Heart right ventricle (tissue), 16 donors: ENCODE results near the gene EXOC2. TPM values are rescaled to one million over a fixed set of nuclear protein-coding genes. Genes with fewer than 3 reads are reported as not detected.

ENCODE experiments used
- ATAC-seq, 8 donors: fragments of 200-7000 bp; cut with Tn5 transposase; one replicate each; pipeline ENCODE4 v1.9.1; 2020; ENCODE audit warnings: mild to moderate bottlenecking in 8 of 8, moderate library complexity in 8 of 8, moderate number of reproducible peaks in 1 of 8
- DNase-seq, 2 donors: peaks; one replicate each; pipeline ENCODE4 v3.0.0-alpha.2; 2020
- H3K27ac ChIP-seq, 10 donors: fragments of 200-600 bp; sonication (generic) in 2 of 10; one replicate each; pipeline versions ENCODE4 v1.5.0 to v1.8.0; 2020 to 2022; ENCODE audit warnings: mild to moderate bottlenecking in 3 of 10
- H3K27me3 ChIP-seq, 7 donors: fragments of 200-600 bp; one replicate each; pipeline ENCODE4 v1.8.0; 2021 to 2022; ENCODE audit warnings: mild to moderate bottlenecking in 2 of 7
- H3K36me3 ChIP-seq, 9 donors: fragments of 200-600 bp; sonication (generic) in 1 of 9; one replicate each; pipeline versions ENCODE4 v1.5.0 to v1.8.0; 2020 to 2022; ENCODE audit warnings: mild to moderate bottlenecking in 2 of 9
- H3K4me1 ChIP-seq, 9 donors: fragments of 200-600 bp; sonication (generic) in 1 of 9; one replicate each; pipeline versions ENCODE4 v1.5.0 to v1.8.0; 2020 to 2022; ENCODE audit warnings: mild to moderate bottlenecking in 4 of 9
- H3K4me3 ChIP-seq, 10 donors: fragments of 200-600 bp; sonication (generic) in 2 of 10; one replicate each; pipeline versions ENCODE4 v1.5.0 to v1.8.0; 2020 to 2022; ENCODE audit warnings: mild to moderate bottlenecking in 7 of 10, moderate library complexity in 2 of 10
- H3K9me3 ChIP-seq, 11 donors: fragments of 200-600 bp in 10 of 11; sonication (generic) in 2 of 11; one replicate each; pipeline versions ENCODE4 v1.5.0 to v1.8.0; 2013 to 2022; ENCODE audit warnings: mild to moderate bottlenecking in 2 of 11, control low read depth in 1 of 11, moderate library complexity in 1 of 11
- WGBS, 2 donors: extraction: QIAGEN DNeasy Blood & Tissue Kit; methylation state at CpG; one replicate each; pipeline ENCODE4 v1.1.7; 2013; ENCODE audit warnings: inconsistent platforms in 1 of 2; 5-methylcytosine and 5-hydroxymethylcytosine counted together
- intact Hi-C, 10 donors: fragments of 100-400 bp; cut with DNase I; formaldehyde crosslinking; loops; one replicate each; pipeline versions ENCODE4 v1.11.1 to v1.14.2; 2022
- polyA plus RNA-seq, 2 donors: library from polyadenylated mRNA; stranded (reverse); fragments of 200-250 nt; gene quantifications; one replicate each; pipeline ENCODE4 v1.2.3, GENCODE V29; 2013
- total RNA-seq, 10 donors: library from RNA; stranded (reverse); fragmentation: NEBNext Ultra II Directional in 3 of 10; extraction: Animal tissue kit (Norgen Biotek cat#: 25700) in 3 of 10; gene quantifications; one replicate each; pipeline versions ENCODE4 v1.2.1 to v1.2.4, GENCODE V29; 2021 to 2023
- TF ChIP-seq, protein P1 (sequence below), 9 donors: fragments of 200-600 bp; sonication (generic) in 2 of 9; IDR thresholded peaks; one replicate each; pipeline versions ENCODE4 v1.5.0 to v1.8.0; 2021 to 2022; ENCODE audit warnings: antibody characterized with exemption in 9 of 9, mild to moderate bottlenecking in 5 of 9, moderate library complexity in 1 of 9
- donor health status: Arrhythmogenic right ventricular cardiomyopathy.
- donor health status: ischemic (EF 13 %, LVEDD 7.1; RV severe dilation, severe dysfunction).
- donor health status: healthy with polysubstance abuse.
- donor health status: DM: no; HTN: yes; CAD: no.
- donor health status: DM: no; HTN: no; CAD: no.
- donor health status: ischemic (EF 25% LVEDD 6.9; RV normal size, moderate dysfunction).
- donor health status: ischemic (EF 25% LVEDD 5.7; RV mildly dilated, moderate dysfunction).
- donor health status: healthy.
- donor health status: DM: yes; HTN: yes; CAD: no.
- donor health status: Ischemic cardiomyopathy.
- donor health status: ischemic (EF 35%, LVEDD 5.7; RV mildly dilated, moderate dysfunction).
- donor health status: nonischemic (EF 11% LVEDD 7.7; RV severe dilation, severe dysfunction).
- donor health status: DM: yes; HTN: yes; CAD: no.
- donor health status: PGD.
- donor health status: ischemic (EF 29% LVEDD 5.4; RV normal size, mild dysfunction).
- donor health status: nonischemic (EF 23%, LVEDD 6.1; RV moderate dilation, normal function).

EXOC2 gene
- total and polyA plus RNA-seq, 12 donors = 4.0 to 18.4 (median 12.9) TPM

DNA sequence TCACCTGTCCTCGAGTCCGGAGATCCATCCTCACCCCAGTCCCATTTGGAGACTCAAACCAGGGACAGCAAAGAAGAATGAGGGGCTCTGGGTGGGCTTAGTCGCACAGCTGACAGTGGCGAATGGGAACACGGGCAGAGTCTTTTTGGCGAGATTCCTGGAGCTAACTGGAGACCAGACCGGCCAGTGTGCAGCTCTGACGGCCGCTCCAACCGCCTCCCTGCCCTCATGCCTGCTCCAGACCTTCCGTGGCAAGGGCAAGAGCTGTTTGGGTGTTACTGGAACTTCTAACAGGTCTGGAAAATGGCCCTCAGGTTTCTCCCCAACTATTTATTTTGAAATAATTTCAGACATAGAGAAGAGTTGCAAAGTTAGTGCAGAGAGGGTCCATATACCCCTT is 225.8 kb downstream of the EXOC2 start:
- H3K9me3 ChIP-seq = no peaks in the 10 kb centered on the region
- H3K4me1 ChIP-seq = no peaks in the 10 kb centered on the region
- no peak overlapping the region for H3K4me3 ChIP-seq
- no peaks in the 10 kb centered on the region for H3K36me3 ChIP-seq
- TF ChIP-seq, protein P1, sequence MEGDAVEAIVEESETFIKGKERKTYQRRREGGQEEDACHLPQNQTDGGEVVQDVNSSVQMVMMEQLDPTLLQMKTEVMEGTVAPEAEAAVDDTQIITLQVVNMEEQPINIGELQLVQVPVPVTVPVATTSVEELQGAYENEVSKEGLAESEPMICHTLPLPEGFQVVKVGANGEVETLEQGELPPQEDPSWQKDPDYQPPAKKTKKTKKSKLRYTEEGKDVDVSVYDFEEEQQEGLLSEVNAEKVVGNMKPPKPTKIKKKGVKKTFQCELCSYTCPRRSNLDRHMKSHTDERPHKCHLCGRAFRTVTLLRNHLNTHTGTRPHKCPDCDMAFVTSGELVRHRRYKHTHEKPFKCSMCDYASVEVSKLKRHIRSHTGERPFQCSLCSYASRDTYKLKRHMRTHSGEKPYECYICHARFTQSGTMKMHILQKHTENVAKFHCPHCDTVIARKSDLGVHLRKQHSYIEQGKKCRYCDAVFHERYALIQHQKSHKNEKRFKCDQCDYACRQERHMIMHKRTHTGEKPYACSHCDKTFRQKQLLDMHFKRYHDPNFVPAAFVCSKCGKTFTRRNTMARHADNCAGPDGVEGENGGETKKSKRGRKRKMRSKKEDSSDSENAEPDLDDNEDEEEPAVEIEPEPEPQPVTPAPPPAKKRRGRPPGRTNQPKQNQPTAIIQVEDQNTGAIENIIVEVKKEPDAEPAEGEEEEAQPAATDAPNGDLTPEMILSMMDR (IDR thresholded peaks at IDR 0.05) = no peak
- WGBS, 2 donors = 88 to 89% methylated on average over 11 of the region's 11 CpGs
- peaks cover 0 to 52% (median 38%) of the 10 kb centered on the region in 7 donors for H3K27me3 ChIP-seq
- DNase-seq (no peak), ATAC-seq (no peak)
- no peak overlapping the region for H3K27ac ChIP-seq
- intact Hi-C loops = no loop called here

DNA sequence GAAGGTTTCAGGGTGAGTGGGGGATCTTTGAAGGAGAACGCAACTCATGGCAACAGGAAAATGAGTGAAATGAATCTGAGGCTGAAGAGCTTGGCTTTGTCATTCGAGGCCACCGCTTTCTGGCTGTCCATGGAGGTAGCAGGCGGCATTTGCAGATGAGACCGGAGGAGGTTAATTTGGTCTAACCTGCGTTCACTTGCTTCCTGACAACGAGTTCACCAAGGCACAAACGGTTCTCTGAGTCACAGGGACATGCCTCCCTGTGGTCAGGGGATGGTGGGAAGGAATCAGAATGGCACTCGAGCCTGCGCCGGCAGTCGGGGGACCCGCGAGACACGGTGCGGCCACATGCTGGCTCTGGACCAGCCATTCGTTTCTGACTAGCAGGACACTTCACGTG is 226.4 kb downstream of the EXOC2 start:
- TF ChIP-seq, protein P1 (IDR thresholded peaks at IDR 0.05) = no peak
- WGBS, 2 donors = 89 to 91% methylated on average over 18 of the region's 18 CpGs
- H3K4me1 ChIP-seq = no peaks in the 10 kb centered on the region
- intact Hi-C loops = no loop called here
- H3K36me3 ChIP-seq = no peaks in the 10 kb centered on the region
- H3K9me3 ChIP-seq = no peaks in the 10 kb centered on the region
- H3K4me3 ChIP-seq = no peak overlapping the region
- ATAC-seq (no peak), DNase-seq (no peak)
- peaks cover 0 to 58% (median 39%) of the 10 kb centered on the region in 7 donors for H3K27me3 ChIP-seq
- no peak overlapping the region for H3K27ac ChIP-seq

DNA sequence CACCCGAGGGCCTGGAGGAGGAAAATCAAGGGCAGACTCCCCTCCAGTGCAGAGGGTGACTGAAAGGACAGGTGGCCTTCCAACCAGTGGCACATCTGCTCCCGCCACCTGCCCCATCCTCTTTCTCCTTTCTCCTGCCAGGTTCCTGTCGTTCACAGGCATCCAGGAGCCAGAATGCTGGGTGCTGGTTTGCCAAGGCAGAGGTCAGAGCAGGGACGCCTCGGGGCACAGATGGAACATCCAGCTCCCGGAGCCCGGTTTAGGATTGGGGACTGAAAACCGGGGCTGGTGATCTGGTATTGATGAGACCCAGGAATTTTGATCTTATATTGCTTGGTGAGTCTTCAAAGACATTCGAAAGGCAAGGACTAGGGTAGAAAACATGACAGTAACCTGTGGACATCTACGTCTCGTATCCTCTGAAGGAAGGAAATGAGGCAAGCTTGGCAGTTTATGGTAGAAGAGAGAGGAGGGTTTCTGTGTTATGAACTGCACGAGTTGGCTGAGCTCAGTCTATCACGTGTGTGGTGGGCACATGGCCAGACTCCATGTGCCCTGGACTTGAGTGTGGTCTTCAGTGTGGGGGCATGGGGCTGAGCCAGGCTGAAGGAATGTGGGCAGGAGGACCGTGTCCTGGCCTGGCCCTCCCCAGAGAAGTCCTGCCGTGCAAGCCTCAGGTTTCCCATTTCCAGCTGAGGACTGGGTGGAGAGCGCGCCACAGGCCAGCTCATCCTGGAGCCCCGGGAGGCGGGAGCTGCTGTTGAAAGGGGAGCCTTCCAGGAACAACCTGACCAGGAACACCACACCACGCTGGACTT is 227.2 kb downstream of the EXOC2 start:
- WGBS, 2 donors = 76 to 85% methylated on average over 20 of the region's 20 CpGs
- intact Hi-C loops = no loop called here
- Histone ChIP-seq H3K9me3 (no peaks in the 10 kb centered on the region), H3K27ac (no peak overlapping the region), H3K27me3 (peaks cover 0 to 63% (median 37%) of the 10 kb centered on the region in 7 donors), H3K4me3 (no peak overlapping the region), H3K4me1 (no peaks in the 10 kb centered on the region), H3K36me3 (no peaks in the 10 kb centered on the region)
- DNase-seq (no peak), ATAC-seq (peak in 1 of 8 donors; percentile 44)
- TF ChIP-seq, protein P1 (IDR thresholded peaks at IDR 0.05) = no peak

DNA sequence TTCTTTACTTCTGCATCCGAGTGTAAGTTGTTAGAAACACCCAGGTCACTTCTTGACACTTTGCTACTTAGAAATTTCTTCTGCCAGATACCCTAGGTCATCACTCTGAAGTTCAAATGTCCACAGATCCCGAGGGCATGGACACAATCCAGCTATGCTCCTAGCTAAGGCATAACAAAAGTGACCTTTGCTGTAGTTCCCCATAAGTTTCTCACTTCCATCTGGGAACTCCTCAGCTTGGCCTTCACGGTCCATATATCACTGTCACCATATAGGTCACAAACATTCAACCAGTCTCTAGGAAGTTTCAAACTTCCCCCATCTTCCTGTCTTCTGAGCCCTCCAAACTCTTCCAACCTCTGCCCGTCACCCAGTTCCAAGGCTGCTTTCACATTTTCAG is 236.1 kb downstream of the EXOC2 start:
- H3K36me3 ChIP-seq = no peaks in the 10 kb centered on the region
- H3K4me1 ChIP-seq = no peaks in the 10 kb centered on the region
- H3K27me3 ChIP-seq = peaks cover 0 to 18% (median under 1%) of the 10 kb centered on the region in 7 donors
- intact Hi-C loops = no loop called here
- H3K27ac ChIP-seq = no peak overlapping the region
- DNase-seq = no peak
- peaks cover 0 to 9% (median 0%) of the 10 kb centered on the region in 11 donors for H3K9me3 ChIP-seq
- no peak for ATAC-seq
- TF ChIP-seq, protein P1 (IDR thresholded peaks at IDR 0.05) = no peak
- 74 to 76% methylated on average over 4 of the region's 4 CpGs for WGBS, 2 donors
- H3K4me3 ChIP-seq = no peak overlapping the region
